Measurements from ENCODE around the gene CLDN34.

- TF ChIP-seq CTCF (IDR thresholded peaks at IDR 0.05) (no peak), POLR2A (IDR thresholded peaks at IDR 0.05) (no peak)
These were observed 9.4 kb upstream of the CLDN34 start for GRCh38 chrX:9957743-9958142.
